ENCODE data around the gene UROD.

- TF ChIP-seq FOXA2 (IDR thresholded peaks at IDR 0.05) (no peak), ATF3 (IDR thresholded peaks at IDR 0.05) (no peak)
Observed at GRCh38 chr1:45008076-45008475, 4.0 kb upstream of the UROD start.

Data from liver (tissue), 2 donors.